AG08395 (cell line): ENCODE data around the gene EP300.
A peak's percentile ranks its signal among the peaks of the same experiment; 100 is the strongest.
"Not testable (repeated sequence)": the region's sequence is repeated elsewhere in the genome, so short reads cannot be mapped to it uniquely, and the experiment has no call there.

Source experiments
- DNase-seq: peaks from one replicate; pipeline ENCODE4 v3.0.0; 2012; ENCODE audit warnings: mixed read lengths, low spot score

Gene EP300

DNA sequence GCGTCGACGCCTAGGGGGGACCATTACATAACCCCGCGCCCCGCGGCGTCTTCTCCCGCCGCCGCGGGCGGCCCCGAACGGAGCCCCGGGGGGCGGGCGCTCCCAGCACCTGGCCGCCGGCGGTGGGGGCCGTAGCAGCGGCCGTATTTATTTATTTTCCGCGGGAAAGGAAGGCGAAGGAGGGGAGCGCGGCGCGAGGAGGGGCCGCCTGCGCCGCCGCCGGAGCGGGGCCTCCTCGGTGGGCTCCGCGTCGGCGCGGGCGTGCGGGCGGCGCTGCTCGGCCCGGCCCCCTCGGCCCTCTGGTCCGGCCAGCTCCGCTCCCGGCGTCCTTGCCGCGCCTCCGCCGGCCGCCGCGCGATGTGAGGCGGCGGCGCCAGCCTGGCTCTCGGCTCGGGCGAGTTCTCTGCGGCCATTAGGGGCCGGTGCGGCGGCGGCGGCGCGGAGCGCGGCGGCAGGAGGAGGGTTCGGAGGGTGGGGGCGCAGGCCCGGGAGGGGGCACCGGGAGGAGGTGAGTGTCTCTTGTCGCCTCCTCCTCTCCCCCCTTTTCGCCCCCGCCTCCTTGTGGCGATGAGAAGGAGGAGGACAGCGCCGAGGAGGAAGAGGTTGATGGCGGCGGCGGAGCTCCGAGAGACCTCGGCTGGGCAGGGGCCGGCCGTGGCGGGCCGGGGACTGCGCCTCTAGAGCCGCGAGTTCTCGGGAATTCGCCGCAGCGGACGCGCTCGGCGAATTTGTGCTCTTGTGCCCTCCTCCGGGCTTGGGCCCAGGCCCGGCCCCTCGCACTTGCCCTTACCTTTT lies at the start of gene EP300:
TSS of gene EP300 (plus strand) at position 570 of the 795 bp plus-strand sequence. CDS start 413 bp downstream, outside the sequence.
- DNase-seq = peak; percentile 81

DNA sequence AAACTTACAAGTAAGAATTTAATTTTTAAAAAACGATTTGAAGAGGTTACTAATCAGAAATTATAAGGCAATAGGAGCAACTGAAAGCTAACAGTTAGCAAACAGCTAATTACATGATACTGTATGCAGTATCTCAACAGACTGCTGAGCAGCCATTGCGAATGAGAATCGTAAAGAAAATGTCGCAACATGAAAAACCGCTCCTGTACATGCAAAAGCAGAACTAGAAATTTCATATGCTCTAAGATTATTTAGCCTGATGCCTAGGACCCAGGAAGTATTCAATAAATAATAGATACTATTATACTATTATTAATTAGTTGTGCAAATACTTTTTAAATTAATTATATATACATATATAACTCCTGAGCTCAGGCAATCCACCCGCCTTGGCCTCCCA lies 48.7 kb upstream of the EP300 start:
- DNase-seq = no peak

DNA sequence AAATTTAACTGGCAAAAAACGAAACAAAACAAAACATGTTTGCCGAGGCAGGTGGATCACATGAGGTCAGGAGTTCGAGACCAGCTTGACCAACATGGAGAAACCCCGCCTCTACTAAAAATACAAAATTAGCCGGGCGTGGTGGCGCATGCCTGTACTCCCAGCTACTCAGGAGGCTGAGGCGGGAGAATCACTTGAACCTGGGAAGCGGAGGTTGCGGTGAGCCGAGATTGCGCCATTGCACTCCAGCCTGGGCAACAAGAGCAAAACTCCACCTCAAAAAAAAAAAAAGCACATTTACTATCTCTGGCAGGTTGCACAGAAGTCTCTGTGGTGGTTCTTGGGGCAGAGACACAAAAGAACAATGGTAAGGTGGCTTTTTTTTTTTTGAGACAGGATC lies 46.8 kb upstream of the EP300 start:
- not testable (repeated sequence) for DNase-seq

DNA sequence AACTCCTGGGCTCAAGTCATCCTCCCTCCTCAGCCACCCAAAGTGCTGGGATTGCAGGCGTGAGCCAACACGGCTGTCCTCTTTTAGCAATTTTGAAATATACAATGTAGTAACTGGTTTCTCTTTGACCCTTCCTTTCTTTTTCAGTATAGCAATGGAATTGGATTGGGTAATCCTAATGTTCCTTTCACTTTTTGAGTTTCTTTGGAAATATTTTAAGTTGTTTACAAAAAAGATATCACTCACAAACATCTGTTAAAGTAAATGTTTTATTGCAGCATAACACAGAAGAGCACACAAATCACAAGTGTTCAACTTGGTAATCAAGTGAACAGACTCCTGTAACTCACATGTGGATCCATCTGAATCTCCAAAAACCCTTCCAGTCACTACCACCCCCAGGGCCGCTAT lies 44.6 kb upstream of the EP300 start:
- peak; percentile 1 for DNase-seq

DNA sequence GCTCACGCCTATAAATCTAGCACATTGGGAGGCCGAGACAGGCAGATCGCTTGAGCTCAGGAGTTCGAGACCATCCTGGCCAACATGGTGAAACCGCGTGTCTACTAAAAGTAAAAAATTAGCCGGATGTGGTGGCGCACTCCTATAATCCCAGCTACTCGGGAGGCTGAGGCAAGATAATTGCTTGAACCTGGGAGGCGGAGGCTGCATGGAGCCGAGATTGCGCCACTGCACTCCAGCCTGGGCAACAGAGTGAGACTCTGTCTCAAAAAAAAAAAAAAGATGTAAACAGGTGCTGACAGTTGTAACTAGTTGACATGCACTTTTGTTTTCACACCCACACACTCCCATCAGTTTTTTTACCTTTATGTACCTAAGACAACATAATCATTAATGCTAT lies 44.0 kb upstream of the EP300 start:
- DNase-seq = not testable (repeated sequence)

DNA sequence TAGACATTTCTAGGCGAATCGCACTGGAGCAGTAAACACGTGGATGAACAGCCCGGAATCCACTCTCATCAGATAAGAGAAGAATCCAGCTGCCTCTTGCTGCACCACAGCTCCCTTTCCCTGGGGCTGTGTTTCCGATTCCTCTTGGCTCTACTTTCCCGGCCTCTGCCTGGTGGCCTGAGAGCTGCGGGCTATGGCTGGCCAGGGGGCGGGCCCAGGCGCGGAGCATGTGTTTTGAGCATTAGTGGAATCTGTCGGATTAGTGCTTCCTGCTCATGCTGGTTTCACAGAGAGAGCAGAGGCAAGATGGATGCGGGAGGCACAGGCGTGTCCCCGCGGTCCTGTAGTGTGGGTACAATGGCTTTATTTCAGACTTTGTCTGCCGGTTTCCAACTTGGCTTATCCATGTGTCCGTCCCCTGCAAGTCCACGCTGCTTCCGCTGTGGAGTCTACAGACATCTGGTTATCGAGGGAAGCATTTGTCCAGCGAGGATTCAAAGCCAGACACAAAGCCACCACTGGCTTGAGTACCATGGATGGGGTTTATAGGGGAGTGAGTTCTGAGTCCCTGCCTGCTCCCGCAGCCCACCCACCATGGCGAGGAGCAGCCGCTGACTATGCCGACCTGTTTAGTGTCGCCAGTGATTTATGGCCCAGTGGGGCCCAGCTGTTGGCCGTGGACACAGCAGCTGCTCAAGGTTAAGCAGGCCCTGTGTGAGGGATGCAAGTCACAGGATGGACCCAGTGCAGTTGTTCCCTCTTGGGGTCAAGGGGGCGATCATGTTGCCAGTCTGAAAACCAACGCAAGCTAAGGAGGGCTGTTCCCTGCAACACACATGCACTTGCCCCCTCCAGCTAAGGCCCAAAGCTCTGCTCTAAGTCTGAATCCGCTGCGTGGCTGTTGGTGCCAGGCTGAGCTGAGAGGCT lies 43.3 kb upstream of the EP300 start:
- peak; percentile 87 for DNase-seq

GRCh38 chr22:41049795-41050194 lies 42.6 kb upstream of the EP300 start:
- DNase-seq = not testable (repeated sequence)

GRCh38 chr22:41050883-41051282 lies 41.5 kb upstream of the EP300 start:
- no peak for DNase-seq

- peak; percentile 20 for DNase-seq
Measured at GRCh38 chr22:41052661-41053490, 39.5 kb upstream of the EP300 start.

- no peak for DNase-seq
Measured at GRCh38 chr22:41057076-41057475, 35.3 kb upstream of the EP300 start.

DNA sequence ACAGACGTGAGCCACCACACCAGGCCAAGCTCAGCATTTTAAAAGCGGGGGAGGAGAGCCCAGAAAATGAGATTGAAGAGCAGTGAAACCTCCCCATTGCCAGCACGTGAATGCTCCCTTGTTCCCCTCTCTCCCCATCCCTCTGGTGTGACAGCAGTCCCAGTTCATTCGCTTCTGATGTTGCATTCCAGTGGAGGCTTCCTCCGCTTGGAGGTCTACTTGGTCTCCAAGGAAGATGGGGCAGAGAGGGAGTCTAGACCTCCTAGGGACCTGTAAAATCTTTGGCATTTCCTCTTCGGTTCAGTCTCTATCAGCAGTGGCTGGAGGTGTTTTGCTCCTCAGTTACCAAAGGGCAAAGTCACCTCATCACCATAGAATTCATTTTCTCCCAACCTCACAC lies 30.2 kb upstream of the EP300 start:
- no peak for DNase-seq

DNA sequence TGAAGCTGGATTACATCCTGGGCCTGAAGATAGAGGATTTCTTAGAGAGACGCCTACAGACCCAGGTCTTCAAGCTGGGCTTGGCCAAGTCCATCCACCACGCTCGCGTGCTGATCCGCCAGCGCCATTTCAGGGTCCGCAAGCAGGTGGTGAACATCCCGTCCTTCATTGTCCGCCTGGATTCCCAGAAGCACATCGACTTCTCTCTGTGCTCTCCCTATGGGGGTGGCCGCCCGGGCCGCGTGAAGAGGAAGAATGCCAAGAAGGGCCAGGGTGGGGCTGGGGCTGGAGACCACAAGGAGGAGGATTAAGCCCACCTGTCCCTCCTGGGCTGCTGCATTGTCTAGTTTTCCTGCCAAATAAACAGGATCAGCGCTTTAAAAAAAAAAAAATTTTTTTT lies 28.1 kb upstream of the EP300 start:
- not testable (repeated sequence) for DNase-seq

DNA sequence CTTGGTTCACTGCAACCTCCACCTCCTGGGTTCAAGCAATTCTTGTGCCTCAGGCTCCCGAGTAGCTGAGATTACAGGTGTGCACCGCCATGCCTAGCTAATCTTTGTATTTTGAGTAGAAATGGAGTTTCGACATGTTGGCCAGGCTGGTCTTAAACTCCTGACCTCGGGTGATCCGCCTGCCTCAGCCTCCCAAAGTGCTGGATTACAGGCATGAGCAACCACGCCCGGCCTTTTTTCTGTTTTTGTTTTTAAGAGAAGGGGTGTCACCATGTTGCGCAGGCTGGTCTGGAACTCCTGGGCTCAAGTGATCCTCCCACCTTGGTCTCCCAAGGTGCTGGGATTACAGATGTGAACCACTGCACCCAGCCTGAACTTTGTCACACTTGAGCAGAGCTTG lies 26.1 kb upstream of the EP300 start:
- DNase-seq = not testable (repeated sequence)

- DNase-seq = not testable (repeated sequence)
Measured at GRCh38 chr22:41067968-41068367, 24.4 kb upstream of the EP300 start.

- no peak for DNase-seq
Measured at GRCh38 chr22:41070665-41071331, 21.6 kb upstream of the EP300 start.

- DNase-seq = no peak
Measured at GRCh38 chr22:41074061-41074460, 18.3 kb upstream of the EP300 start.

- no peak for DNase-seq
Measured at GRCh38 chr22:41074466-41074865, 17.9 kb upstream of the EP300 start.

DNA sequence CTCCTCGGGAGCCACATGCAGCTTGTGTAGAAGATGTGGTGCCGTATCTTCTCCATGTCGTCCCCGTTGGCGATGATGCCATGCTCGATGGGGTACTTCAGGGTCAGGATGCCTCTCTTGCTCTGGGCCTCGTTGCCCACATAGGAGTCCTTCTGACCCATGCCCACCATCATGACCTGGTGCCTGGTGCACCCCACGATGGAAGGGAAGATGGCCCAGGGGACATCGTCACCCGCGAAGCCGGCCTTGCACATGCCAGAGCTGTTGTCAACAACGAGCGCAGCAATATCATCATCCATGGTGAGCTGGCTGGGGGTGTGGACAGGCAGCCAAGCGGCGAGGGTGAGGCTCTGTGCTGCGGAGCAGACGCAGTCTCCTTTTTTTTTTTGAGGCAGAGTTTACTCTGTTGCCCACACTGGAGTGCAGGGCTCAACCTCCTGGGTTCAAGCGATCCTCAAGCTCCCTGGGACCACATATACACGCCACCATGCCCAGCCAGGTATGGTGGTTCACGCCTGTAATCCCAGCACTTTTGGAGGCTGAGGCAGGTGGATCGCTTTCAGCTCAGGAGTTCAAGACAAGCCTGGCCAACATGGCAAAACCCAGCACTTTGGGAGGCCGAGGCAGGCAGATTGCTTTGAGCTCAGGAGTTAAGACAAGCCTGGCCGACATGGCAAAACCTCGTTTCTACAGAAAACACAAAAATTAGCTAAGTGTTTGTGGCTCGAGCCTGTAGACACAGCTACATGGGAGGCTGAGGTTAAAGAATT lies 17.3 kb upstream of the EP300 start:
- no peak for DNase-seq

DNA sequence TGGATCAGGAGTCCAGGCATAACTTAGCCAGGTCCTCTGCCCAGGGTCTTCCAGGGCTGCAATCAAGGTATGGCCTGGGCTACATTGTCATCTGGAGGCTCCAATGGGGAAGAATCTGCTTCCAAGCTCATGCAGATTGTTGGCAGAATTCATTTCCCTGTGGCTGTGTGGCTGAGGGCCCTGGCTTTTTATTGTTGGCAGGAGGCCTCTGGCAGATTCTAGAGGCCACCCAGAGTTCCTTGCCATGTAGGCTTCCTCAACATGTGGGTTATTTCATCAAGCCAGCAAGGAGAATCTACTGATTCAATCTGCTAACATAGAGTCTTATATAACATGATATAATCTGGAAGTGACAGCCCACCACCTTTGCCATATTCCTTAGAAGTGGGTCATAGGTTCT lies 16.4 kb upstream of the EP300 start:
- DNase-seq = no peak

DNA sequence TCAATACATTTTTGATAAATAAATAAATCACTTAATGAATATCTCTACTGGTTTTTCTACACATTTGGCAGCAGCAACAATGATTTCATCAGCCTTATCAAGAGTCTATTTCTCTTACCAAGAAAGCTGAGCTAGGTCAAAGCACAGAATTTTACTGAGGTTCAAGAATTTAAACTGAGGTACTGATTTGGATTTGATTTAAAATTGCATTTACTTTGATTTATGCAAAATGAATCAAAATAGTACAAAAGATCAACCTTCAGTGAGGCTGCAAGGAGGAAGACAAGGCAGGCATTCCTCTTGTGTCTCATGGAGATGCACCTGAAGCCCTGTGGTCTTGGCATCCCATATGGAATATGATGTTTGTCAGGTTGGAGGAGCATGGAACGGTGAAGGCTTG lies 15.5 kb upstream of the EP300 start:
- no peak for DNase-seq

- no peak for DNase-seq
Measured at GRCh38 chr22:41078931-41079330, 13.5 kb upstream of the EP300 start.
